MM.1S (cell line): ENCODE measurements around the gene FSIP1.
A peak's percentile ranks its signal among the peaks of the same experiment; 100 is the strongest.

Experiments used
- DNase-seq: peaks from one replicate; pipeline ENCODE4 v3.0.0-alpha.2; 2015
- H2AFZ ChIP-seq: fragments of 300-600 bp; sonication (generic); 2 replicates; pipeline ENCODE4 v1.6.0; 2016; ENCODE audit warnings: antibody characterized with exemption, low read length
- H3F3A ChIP-seq: fragments of 300-600 bp; sonication (generic); 2 replicates; pipeline ENCODE4 v1.6.1; 2016; ENCODE audit warnings: mild to moderate bottlenecking, antibody characterized with exemption, low read length, moderate library complexity, mixed read lengths; ENCODE audit not compliant: insufficient read depth
- H3K27ac ChIP-seq: fragments of 300-600 bp; sonication (generic); 2 replicates; pipeline ENCODE4 v1.5.1; 2016; ENCODE audit warnings: mild to moderate bottlenecking, low read length
- H3K27me3 ChIP-seq: fragments of 300-600 bp; sonication (generic); replicated peaks from 2 replicates; pipeline ENCODE4 v1.6.0; 2016; ENCODE audit warnings: low read length; ENCODE audit not compliant: insufficient read depth
- H3K36me3 ChIP-seq: fragments of 300-600 bp; sonication (generic); replicated peaks from 2 replicates; pipeline ENCODE4 v1.6.1; 2016; ENCODE audit warnings: mild to moderate bottlenecking, low read length, mixed read lengths; ENCODE audit not compliant: insufficient read depth
- H3K4me1 ChIP-seq: fragments of 300-600 bp; sonication (generic); 2 replicates; pipeline ENCODE4 v1.6.1; 2016; ENCODE audit warnings: low read length, mixed read lengths
- H3K4me2 ChIP-seq: fragments of 300-600 bp; sonication (generic); 2 replicates; pipeline ENCODE4 v1.6.0; 2016; ENCODE audit warnings: low read depth, low read length
- H3K4me3 ChIP-seq: fragments of 300-600 bp; sonication (generic); 2 replicates; pipeline ENCODE4 v1.5.1; 2016; ENCODE audit warnings: low read length, mixed read lengths
- H3K79me2 ChIP-seq: fragments of 300-600 bp; sonication (generic); 2 replicates; pipeline ENCODE4 v1.6.1; 2016; ENCODE audit warnings: mixed run types, low read length, mixed read lengths
- H3K9ac ChIP-seq: fragments of 300-600 bp; sonication (generic); 2 replicates; pipeline ENCODE4 v1.6.1; 2016; ENCODE audit warnings: low read length, mixed read lengths
- H3K9me2 ChIP-seq: fragments of 300-600 bp; sonication (generic); replicated peaks from 2 replicates; pipeline ENCODE4 v1.6.1; 2016; ENCODE audit warnings: mild to moderate bottlenecking, low read length, mixed read lengths; ENCODE audit not compliant: insufficient read depth
- H3K9me3 ChIP-seq: fragments of 300-600 bp; sonication (generic); replicated peaks from 2 replicates; pipeline ENCODE4 v1.6.1; 2016; ENCODE audit warnings: mild to moderate bottlenecking, low read length, mixed read lengths; ENCODE audit not compliant: insufficient read depth
- H4K20me1 ChIP-seq: fragments of 300-600 bp; sonication (generic); 2 replicates; pipeline ENCODE4 v1.6.1; 2016; ENCODE audit warnings: mild to moderate bottlenecking, low read length, moderate library complexity, mixed read lengths; ENCODE audit not compliant: insufficient read depth
- EZH2 ChIP-seq: fragments of 300-600 bp; sonication (generic); optimal IDR thresholded peaks from 2 replicates; pipeline ENCODE3; 2017; ENCODE audit warnings: low read depth, mild to moderate bottlenecking, antibody characterized with exemption, low read length, mixed read lengths
- EZH2phosphoT487 ChIP-seq: fragments of 300-600 bp; sonication (generic); IDR thresholded peaks from 2 replicates; pipeline ENCODE4 v1.6.1; 2018; ENCODE audit warnings: antibody characterized with exemption, low read length
- TF ChIP-seq, protein P1 (sequence below): fragments of 300-600 bp; sonication (generic); IDR thresholded peaks from 2 replicates; pipeline ENCODE4 v1.5.1; 2016; ENCODE audit warnings: antibody characterized with exemption, low read length, mixed read lengths

Gene FSIP1

DNA sequence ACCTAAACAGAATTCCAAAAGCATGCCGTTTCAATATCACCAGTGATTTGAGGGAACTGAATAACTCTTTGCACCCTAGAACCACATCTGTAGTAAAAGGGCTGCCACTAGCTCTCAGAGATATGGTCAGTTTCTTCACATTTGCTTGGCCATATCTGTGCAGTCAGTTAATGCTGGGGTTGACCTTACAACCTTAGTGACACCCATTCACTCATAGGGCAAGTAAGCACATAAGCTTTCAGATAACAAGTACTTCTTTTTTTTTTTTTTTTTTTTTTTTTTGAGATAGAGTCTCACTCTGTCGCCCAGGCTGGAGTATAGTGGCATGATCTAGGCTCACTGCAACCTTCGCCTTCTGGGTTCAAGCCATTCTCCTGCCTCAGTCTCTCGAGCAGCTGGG is 20.4 kb upstream of the FSIP1 start:
- no peak overlapping the region for H3K4me3 ChIP-seq
- H3K4me1 ChIP-seq: peaks cover 9% of the 10 kb centered on the region; the same call in 1 of the 2 replicates
- no peak overlapping the region for H3K27ac ChIP-seq
- no peak overlapping the region for H3K4me2 ChIP-seq
- H3K9ac ChIP-seq: no peak overlapping the region
- no peaks in the 10 kb centered on the region for H3K36me3 ChIP-seq
- TF ChIP-seq EZH2: no peak
- TF ChIP-seq, protein P1, sequence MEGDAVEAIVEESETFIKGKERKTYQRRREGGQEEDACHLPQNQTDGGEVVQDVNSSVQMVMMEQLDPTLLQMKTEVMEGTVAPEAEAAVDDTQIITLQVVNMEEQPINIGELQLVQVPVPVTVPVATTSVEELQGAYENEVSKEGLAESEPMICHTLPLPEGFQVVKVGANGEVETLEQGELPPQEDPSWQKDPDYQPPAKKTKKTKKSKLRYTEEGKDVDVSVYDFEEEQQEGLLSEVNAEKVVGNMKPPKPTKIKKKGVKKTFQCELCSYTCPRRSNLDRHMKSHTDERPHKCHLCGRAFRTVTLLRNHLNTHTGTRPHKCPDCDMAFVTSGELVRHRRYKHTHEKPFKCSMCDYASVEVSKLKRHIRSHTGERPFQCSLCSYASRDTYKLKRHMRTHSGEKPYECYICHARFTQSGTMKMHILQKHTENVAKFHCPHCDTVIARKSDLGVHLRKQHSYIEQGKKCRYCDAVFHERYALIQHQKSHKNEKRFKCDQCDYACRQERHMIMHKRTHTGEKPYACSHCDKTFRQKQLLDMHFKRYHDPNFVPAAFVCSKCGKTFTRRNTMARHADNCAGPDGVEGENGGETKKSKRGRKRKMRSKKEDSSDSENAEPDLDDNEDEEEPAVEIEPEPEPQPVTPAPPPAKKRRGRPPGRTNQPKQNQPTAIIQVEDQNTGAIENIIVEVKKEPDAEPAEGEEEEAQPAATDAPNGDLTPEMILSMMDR: no peak
- no peak for TF ChIP-seq EZH2phosphoT487
- H3K27me3 ChIP-seq: no peaks in the 10 kb centered on the region
- no peaks in the 10 kb centered on the region for H3K9me2 ChIP-seq
- no peaks in the 10 kb centered on the region for H3K9me3 ChIP-seq
- no peaks in the 10 kb centered on the region for H3F3A ChIP-seq
- H3K79me2 ChIP-seq: no peaks in the 10 kb centered on the region
- no peak for DNase-seq
- H4K20me1 ChIP-seq: no peaks in the 10 kb centered on the region
- no peak overlapping the region for H2AFZ ChIP-seq

DNA sequence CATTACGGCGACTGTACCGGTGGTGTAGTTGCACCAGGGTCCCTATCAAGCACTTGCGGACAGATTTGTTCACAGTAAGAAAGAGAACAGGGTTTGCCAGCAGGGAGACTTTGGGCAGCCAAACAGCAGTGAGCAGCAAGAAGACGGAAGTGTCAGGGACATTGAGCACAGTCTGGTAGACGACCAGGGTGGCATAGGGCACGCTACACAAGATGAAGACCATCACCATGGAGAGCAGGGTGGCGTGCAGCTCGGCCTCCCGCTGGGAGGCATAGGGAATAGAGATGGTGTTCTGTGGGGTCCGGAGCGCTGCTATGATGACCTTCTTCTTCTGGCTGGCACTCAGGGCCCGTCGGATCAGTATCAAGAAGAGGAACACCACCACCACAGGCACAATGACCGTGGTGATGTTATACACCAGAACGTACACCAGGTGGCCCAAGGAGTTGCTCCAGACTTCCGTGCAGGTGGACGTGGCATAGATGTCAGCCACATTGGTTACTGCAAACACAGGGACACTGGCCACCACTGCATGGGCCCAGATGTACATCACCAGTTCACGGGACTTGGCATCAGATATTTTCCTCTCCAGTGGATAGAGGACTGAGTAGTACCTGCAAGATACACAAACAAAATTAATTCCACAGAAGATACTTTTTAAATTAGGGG is 19.1 kb upstream of the FSIP1 start:
- H3K9ac ChIP-seq: no peak overlapping the region
- peak; percentile 40 for DNase-seq

DNA sequence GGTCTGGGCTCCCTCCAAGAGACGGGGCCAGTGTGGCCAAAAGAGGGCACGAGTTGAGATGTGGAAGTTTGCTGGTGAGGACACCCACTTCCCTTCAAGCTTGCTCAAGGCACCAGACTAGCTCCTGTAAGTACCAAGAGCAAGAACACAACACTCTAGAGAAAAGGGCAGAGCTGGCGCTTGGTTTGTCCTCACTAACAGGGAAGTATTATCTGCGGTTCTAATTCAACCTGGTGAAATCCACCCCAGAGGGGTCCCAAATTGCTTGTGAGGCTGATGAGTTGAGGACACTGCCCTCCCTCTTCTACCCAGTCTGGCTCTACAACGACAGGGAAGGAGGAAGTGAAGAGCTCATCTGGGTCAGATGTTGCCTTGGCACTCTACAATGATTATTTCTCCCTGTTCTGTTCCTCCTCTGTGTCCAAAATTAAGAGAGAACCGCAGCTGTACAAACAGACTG is 16.9 kb upstream of the FSIP1 start:
- no peak for DNase-seq

More for the DNA sequence above, 19.1 kb upstream of the FSIP1 start:
- peaks cover 9% of the 10 kb centered on the region; the same call in 1 of the 2 replicates for H3K4me1 ChIP-seq
- H3K27ac ChIP-seq: no peak overlapping the region
- no peaks in the 10 kb centered on the region for H3F3A ChIP-seq
- H3K9me2 ChIP-seq: no peaks in the 10 kb centered on the region
- no peak overlapping the region for H2AFZ ChIP-seq
- no peaks in the 10 kb centered on the region for H3K79me2 ChIP-seq
- H3K27me3 ChIP-seq: no peaks in the 10 kb centered on the region
- TF ChIP-seq EZH2phosphoT487 (no peak), EZH2 (no peak)
- TF ChIP-seq, protein P1: peak; percentile 55
- H3K9me3 ChIP-seq: no peaks in the 10 kb centered on the region
- H3K4me2 ChIP-seq: no peak overlapping the region
- no peak overlapping the region for H3K4me3 ChIP-seq
- no peaks in the 10 kb centered on the region for H4K20me1 ChIP-seq
- no peaks in the 10 kb centered on the region for H3K36me3 ChIP-seq

More for the DNA sequence above, 16.9 kb upstream of the FSIP1 start:
- H3K79me2 ChIP-seq: no peaks in the 10 kb centered on the region
- TF ChIP-seq EZH2 (no peak), EZH2phosphoT487 (no peak)
- TF ChIP-seq, protein P1: no peak
- H3K4me2 ChIP-seq: no peak overlapping the region
- no peaks in the 10 kb centered on the region for H3F3A ChIP-seq
- H3K27ac ChIP-seq: no peak overlapping the region
- H3K9ac ChIP-seq: no peak overlapping the region
- peaks cover 9% of the 10 kb centered on the region; the same call in 1 of the 2 replicates for H3K4me1 ChIP-seq
- 0 out of 2 replicates have a peak overlapping the region, but pooled peaks have one; percentile 17 for H2AFZ ChIP-seq
- H4K20me1 ChIP-seq: no peaks in the 10 kb centered on the region
- H3K4me3 ChIP-seq: no peak overlapping the region
- H3K9me2 ChIP-seq: no peaks in the 10 kb centered on the region
- no peaks in the 10 kb centered on the region for H3K27me3 ChIP-seq
- H3K9me3 ChIP-seq: no peaks in the 10 kb centered on the region
- no peaks in the 10 kb centered on the region for H3K36me3 ChIP-seq
